Measurements from ENCODE around the gene RXRG.

- no peak for TF ChIP-seq CTCF (optimal IDR thresholded peaks at IDR 0.05 in 1 of 3, IDR thresholded peaks at IDR 0.05 in 1 of 3, conservative IDR thresholded peaks at IDR 0.05 in 1 of 3; ENCODE audit: extremely low read depth in 1 of 3, insufficient read depth in 2 of 3, low read length in 3 of 3)
- TF ChIP-seq EZH2 (IDR thresholded peaks at IDR 0.05; ENCODE audit: low read length), result no peak
These were observed 43.0 kb upstream of the RXRG start for GRCh38 chr1:165487921-165488320.
